Fibroblast of pulmonary artery (primary cell): Measurements from ENCODE around the gene ZFR.
A peak's percentile ranks its signal among the peaks of the same experiment; 100 is the strongest.
"Not testable (repeated sequence)": the region's sequence is repeated elsewhere in the genome, so short reads cannot be mapped to it uniquely, and the experiment has no call there.

ENCODE experiments used
- DNase-seq: peaks from one replicate; pipeline ENCODE4 v3.0.0-alpha.2; 2010; ENCODE audit warnings: low read depth
- H3K4me3 ChIP-seq: replicated peaks from 2 replicates; pipeline ENCODE4 v1.5.1; 2011; ENCODE audit warnings: low read depth, mild to moderate bottlenecking, control low read depth, low read length, moderate library complexity
- CTCF ChIP-seq: IDR thresholded peaks from 2 replicates; pipeline ENCODE4 v1.5.1; 2011; ENCODE audit warnings: mild to moderate bottlenecking, control low read depth, low read length, inconsistent platforms; ENCODE audit errors: missing control alignments

ZFR gene

DNA sequence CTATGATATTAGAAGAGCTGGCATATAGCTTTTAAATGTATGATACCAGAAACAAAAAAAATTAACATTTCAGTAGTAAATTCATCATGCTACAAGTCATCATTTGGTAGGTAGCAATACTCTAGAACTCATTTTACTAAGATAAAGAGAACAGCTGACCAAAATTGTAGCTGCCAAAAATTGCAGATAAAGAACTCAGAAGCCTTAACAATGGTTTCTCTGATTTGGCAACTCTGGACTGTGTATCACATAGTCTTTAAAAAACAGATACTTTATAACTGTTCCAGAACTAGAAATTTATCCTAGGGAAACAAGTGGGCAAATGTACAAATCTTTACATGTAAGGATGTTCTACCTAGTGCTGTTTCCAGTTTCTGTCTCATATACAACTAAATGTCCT is 33.9 kb downstream of the ZFR start:
- no peak for TF ChIP-seq CTCF
- peak; percentile 76 for DNase-seq

GRCh38 chr5:32406650-32407049 is 37.9 kb downstream of the ZFR start:
- no peak for TF ChIP-seq CTCF
- H3K4me3 ChIP-seq: no peak overlapping the region
- no peak for DNase-seq

More for the DNA sequence above, 33.9 kb downstream of the ZFR start:
- no peak overlapping the region for H3K4me3 ChIP-seq

- no peak for TF ChIP-seq CTCF
- no peak overlapping the region for H3K4me3 ChIP-seq
- no peak for DNase-seq
These were observed 39.0 kb downstream of the ZFR start for GRCh38 chr5:32405507-32405906.

DNA sequence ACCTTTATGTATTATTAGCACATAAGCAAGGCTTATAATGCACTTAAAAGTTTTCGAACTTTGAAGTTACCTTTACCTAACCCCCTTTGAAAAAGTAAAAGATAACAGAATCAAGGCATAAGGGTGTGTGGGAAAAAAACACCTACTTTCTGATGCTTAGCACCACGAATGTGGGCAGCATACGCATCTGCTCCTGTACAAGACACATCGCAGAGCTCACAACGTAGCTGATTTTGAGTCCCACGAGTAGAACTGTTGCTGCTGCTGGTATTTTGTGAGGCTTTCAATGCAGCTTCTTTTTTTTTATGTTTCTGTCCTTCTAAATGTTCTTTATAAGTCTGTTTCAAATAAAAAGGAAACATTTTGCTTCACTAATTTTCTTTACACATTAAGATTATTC is 40.8 kb downstream of the ZFR start:
- no peak for DNase-seq
- TF ChIP-seq CTCF: no peak
- no peak overlapping the region for H3K4me3 ChIP-seq

- H3K4me3 ChIP-seq: no peak overlapping the region
- DNase-seq: no peak
- no peak for TF ChIP-seq CTCF
These were observed 44.1 kb downstream of the ZFR start for GRCh38 chr5:32400401-32400800.

DNA sequence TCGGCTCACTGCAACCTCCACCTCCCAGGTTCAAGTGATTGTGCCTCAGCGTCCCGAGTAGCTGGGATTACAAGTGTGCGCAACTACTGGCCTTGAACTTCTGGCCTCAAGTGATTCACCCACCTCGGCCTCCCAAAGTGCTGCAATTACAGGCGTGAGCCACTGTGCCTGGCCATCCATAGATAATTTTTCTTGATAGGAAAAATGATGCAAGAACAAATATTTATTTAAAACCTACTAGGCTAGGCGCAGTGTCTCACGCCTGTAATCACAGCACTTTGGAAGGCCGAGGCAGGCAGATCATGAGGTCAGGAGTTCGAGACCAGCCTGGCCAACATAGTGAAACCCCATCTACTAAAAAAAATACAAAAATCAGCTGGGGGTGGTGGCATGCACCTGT is 45.8 kb downstream of the ZFR start:
- not testable (repeated sequence) for H3K4me3 ChIP-seq, DNase-seq

DNA sequence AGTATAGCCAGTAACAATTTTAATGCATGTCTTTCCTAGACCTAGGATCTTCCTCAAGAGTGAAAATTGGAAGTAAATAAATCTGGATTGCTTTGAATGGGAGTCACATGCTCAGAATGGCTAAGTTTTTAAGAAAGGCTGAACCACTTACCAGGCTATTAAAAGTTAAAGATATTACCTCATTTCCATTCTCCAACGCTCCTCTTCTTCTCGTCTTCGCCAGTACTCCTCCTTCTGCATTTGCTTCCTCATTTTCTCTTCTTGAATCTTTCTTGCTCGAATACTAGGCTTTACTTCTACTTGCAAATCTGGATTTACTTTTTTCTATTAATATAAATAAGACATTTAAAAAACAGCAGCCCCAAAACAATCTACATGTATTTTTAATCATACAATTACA is 49.6 kb downstream of the ZFR start:
- TF ChIP-seq CTCF: no peak
- DNase-seq: no peak
- no peak overlapping the region for H3K4me3 ChIP-seq

- no peak for TF ChIP-seq CTCF
- H3K4me3 ChIP-seq: no peak overlapping the region
- no peak for DNase-seq
These were observed 52.5 kb downstream of the ZFR start for GRCh38 chr5:32392039-32392438.
